ENCODE data around the gene TTC39C.

GRCh38 chr18:24010673-24011072, 3.9 kb upstream of the TTC39C start:
- TF ChIP-seq POLR2A (IDR thresholded peaks at IDR 0.05) (no peak), POLR2AphosphoS5 (IDR thresholded peaks at IDR 0.05) (no peak), EP300 (IDR thresholded peaks at IDR 0.05) (no peak)
- TF ChIP-seq, protein P1, sequence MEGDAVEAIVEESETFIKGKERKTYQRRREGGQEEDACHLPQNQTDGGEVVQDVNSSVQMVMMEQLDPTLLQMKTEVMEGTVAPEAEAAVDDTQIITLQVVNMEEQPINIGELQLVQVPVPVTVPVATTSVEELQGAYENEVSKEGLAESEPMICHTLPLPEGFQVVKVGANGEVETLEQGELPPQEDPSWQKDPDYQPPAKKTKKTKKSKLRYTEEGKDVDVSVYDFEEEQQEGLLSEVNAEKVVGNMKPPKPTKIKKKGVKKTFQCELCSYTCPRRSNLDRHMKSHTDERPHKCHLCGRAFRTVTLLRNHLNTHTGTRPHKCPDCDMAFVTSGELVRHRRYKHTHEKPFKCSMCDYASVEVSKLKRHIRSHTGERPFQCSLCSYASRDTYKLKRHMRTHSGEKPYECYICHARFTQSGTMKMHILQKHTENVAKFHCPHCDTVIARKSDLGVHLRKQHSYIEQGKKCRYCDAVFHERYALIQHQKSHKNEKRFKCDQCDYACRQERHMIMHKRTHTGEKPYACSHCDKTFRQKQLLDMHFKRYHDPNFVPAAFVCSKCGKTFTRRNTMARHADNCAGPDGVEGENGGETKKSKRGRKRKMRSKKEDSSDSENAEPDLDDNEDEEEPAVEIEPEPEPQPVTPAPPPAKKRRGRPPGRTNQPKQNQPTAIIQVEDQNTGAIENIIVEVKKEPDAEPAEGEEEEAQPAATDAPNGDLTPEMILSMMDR (IDR thresholded peaks at IDR 0.05): no peak
